Measurements from ENCODE around the gene COL18A1. TPM values are rescaled to one million over a fixed set of nuclear protein-coding genes. Genes with fewer than 3 reads are reported as not detected.

Gene COL18A1
- polyA plus RNA-seq, 6 donors from 2014 or later, result 0.13 to 0.49 (median 0.21) TPM

DNA sequence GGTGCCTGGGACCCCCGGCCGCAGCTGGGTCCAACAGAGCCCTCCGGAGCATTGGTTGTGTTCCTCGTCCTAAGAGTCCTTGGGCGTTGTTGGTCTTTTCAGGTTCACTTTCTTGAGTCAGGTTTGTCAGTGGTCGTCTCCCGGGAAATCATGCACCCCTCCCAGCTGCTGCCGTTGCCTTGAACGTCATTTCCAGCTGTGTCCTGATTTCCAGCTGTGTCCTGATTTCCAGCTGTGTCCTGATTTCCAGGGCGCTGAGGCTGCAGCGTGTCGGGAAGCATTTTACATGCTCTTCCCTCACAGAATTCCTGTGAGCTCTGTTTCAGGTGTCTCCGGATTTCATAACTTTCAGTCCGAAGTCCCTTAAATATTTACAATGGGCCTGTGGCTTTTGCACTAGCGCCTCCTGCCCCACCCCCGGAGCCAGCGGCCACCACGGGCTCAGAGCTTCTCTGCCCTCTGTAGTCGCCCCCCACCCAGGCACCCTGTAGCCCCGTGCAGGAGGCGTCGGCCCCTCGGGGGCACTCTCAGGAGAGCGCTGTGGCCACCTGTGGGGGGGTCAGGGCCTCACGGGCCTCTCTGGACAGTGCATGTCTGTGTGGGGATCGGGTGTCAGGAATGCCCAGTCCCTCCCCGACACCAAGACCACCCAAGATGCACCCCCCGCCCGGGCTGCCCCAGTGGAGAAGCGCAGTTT is 66.7 kb downstream of the COL18A1 start:
- ATAC-seq (ENCODE audit: low read depth in 2 of 2), result no peak
- peaks cover 5 to 13% (median 8%) of the 10 kb centered on the region in 3 donors for H3K27me3 Mint-ChIP-seq
- no peak overlapping the region for H3K4me3 Mint-ChIP-seq
- DNase-seq, result no peak
- H3K9me3 Mint-ChIP-seq, result peaks cover 0 to 5% (median 0%) of the 10 kb centered on the region in 7 donors
- H3K27ac Mint-ChIP-seq, result no peak overlapping the region
- H3K36me3 Mint-ChIP-seq, result no peaks in the 10 kb centered on the region
- peaks cover 2 to 9% (median 4%) of the 10 kb centered on the region in 3 donors for H3K4me1 Mint-ChIP-seq

- Mint-ChIP-seq H3K4me1 (peaks cover 3 to 11% (median 9%) of the 10 kb centered on the region in 3 donors), H3K4me3 (no peak overlapping the region), H3K27me3 (peaks cover 5 to 8% (median 7%) of the 10 kb centered on the region in 3 donors), H3K9me3 (peaks cover 0 to 5% (median 0%) of the 10 kb centered on the region in 7 donors), H3K36me3 (no peaks in the 10 kb centered on the region), H3K27ac (no peak overlapping the region)
- no peak for ATAC-seq (ENCODE audit: low read depth in 2 of 2)
- DNase-seq, result no peak
Observed at GRCh38 chr21:45472445-45473365, 67.7 kb downstream of the COL18A1 start.

- no peak for DNase-seq
- Mint-ChIP-seq H3K4me3 (no peak overlapping the region), H3K27ac (peak overlapping the region in 2 of 6 donors; percentile 0 to 4), H3K4me1 (peaks cover 12 to 19% (median 19%) of the 10 kb centered on the region in 3 donors), H3K36me3 (no peaks in the 10 kb centered on the region), H3K9me3 (peaks cover 0 to 5% (median 0%) of the 10 kb centered on the region in 7 donors), H3K27me3 (peaks cover 5 to 8% (median 7%) of the 10 kb centered on the region in 3 donors)
- ATAC-seq (ENCODE audit: low read depth in 2 of 2), result no peak
Observed at GRCh38 chr21:45473496-45474322, 68.7 kb downstream of the COL18A1 start.

- Mint-ChIP-seq H3K4me1 (peaks cover 19 to 27% (median 23%) of the 10 kb centered on the region in 3 donors), H3K27ac (peak overlapping the region in 2 of 6 donors; percentile 0 to 42)
- no peak for ATAC-seq (ENCODE audit: low read depth in 2 of 2)
Observed at GRCh38 chr21:45474323-45474950, 69.5 kb downstream of the COL18A1 start.

GRCh38 chr21:45475004-45475685 is 70.2 kb downstream of the COL18A1 start:
- Mint-ChIP-seq H3K36me3 (no peaks in the 10 kb centered on the region), H3K4me1 (peaks cover 20 to 29% (median 24%) of the 10 kb centered on the region in 3 donors), H3K4me3 (peak overlapping the region in 1 of 8 donors; percentile 16), H3K9me3 (peaks cover 0 to 5% (median 0%) of the 10 kb centered on the region in 7 donors), H3K27ac (no peak overlapping the region), H3K27me3 (peaks cover 5 to 8% (median 7%) of the 10 kb centered on the region in 3 donors)
- ATAC-seq (ENCODE audit: low read depth in 2 of 2), result no peak
- no peak for DNase-seq

More at GRCh38 chr21:45474323-45474950, 69.5 kb downstream of the COL18A1 start:
- H3K27me3 Mint-ChIP-seq, result peaks cover 5 to 8% (median 7%) of the 10 kb centered on the region in 3 donors
- H3K4me3 Mint-ChIP-seq, result peak overlapping the region in 1 of 8 donors; percentile 54
- no peak for DNase-seq
- peaks cover 0 to 5% (median 0%) of the 10 kb centered on the region in 7 donors for H3K9me3 Mint-ChIP-seq
- H3K36me3 Mint-ChIP-seq, result no peaks in the 10 kb centered on the region

GRCh38 chr21:45475797-45476570 is 71.0 kb downstream of the COL18A1 start:
- no peaks in the 10 kb centered on the region for H3K36me3 Mint-ChIP-seq
- DNase-seq, result no peak
- H3K4me3 Mint-ChIP-seq, result peak overlapping the region in 4 of 8 donors; percentile 11 to 80 (median 41)
- ATAC-seq (ENCODE audit: low read depth in 2 of 2), result no peak
- peaks cover 20 to 29% (median 24%) of the 10 kb centered on the region in 3 donors for H3K4me1 Mint-ChIP-seq
- H3K9me3 Mint-ChIP-seq, result peaks cover 0 to 5% (median 0%) of the 10 kb centered on the region in 7 donors
- peaks cover 5 to 8% (median 7%) of the 10 kb centered on the region in 3 donors for H3K27me3 Mint-ChIP-seq
- peak overlapping the region in 3 of 6 donors; percentile 9 to 83 (median 18) for H3K27ac Mint-ChIP-seq

- peak overlapping the region in 6 of 8 donors; percentile 5 to 80 (median 38) for H3K4me3 Mint-ChIP-seq
- peaks cover 0 to 5% (median 0%) of the 10 kb centered on the region in 7 donors for H3K9me3 Mint-ChIP-seq
- H3K27me3 Mint-ChIP-seq, result peaks cover 5 to 8% (median 7%) of the 10 kb centered on the region in 3 donors
- no peaks in the 10 kb centered on the region for H3K36me3 Mint-ChIP-seq
- H3K27ac Mint-ChIP-seq, result peak overlapping the region in 4 of 6 donors; percentile 2 to 81 (median 14)
- no peak for DNase-seq
- no peak for ATAC-seq (ENCODE audit: low read depth in 2 of 2)
- H3K4me1 Mint-ChIP-seq, result peaks cover 20 to 29% (median 24%) of the 10 kb centered on the region in 3 donors
Observed at GRCh38 chr21:45476582-45476981, 71.6 kb downstream of the COL18A1 start.

GRCh38 chr21:45477176-45478114 is 72.5 kb downstream of the COL18A1 start:
- ATAC-seq (ENCODE audit: low read depth in 2 of 2), result no peak
- Mint-ChIP-seq H3K27ac (peak overlapping the region; percentile 58 to 96 (median 87)), H3K4me3 (peak overlapping the region; percentile 71 to 95 (median 88)), H3K27me3 (peaks cover 5 to 8% (median 7%) of the 10 kb centered on the region in 3 donors), H3K4me1 (peaks cover 20 to 29% (median 24%) of the 10 kb centered on the region in 3 donors), H3K9me3 (peaks cover 0 to 5% (median 0%) of the 10 kb centered on the region in 7 donors), H3K36me3 (no peaks in the 10 kb centered on the region)
- DNase-seq, result no peak

DNA sequence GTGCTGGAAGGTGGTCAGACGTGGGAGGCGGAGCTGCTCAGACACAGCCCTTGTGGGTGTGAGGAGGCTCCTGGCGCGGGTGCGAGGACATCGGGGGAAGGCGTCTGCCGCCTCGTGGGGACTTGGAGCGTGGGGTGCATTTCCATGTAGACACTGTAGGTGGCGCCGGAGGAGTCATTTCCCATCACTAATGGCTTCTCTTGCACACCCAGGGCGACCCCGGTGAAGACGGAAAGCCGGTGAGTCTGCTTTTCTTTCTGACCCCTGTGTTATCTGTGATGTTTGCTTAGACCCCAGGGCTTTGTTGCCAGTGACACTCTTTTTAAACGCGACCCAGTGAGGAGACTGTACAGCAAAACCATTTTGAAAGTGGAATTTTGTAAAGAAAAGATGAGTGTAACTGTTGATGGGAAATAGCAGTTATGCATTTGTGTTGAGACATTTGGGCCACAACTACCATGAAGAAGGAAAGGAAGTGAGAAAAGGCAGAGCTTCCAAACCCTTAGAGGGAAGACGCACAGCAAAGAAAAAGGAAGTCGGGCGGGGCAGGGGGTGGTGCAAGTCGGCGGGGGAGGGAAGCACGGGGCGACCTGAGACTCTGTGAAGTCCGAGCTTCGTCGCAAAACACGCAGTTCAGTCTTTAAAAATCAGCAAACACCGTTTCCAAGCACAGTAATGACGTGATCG is 73.3 kb downstream of the COL18A1 start:
- Mint-ChIP-seq H3K27ac (peak overlapping the region; percentile 58 to 96 (median 87)), H3K36me3 (no peaks in the 10 kb centered on the region), H3K4me3 (peak overlapping the region; percentile 71 to 95 (median 88)), H3K27me3 (peaks cover 5 to 8% (median 7%) of the 10 kb centered on the region in 3 donors), H3K4me1 (peaks cover 28 to 37% (median 28%) of the 10 kb centered on the region in 3 donors), H3K9me3 (peaks cover 0 to 5% (median 0%) of the 10 kb centered on the region in 7 donors)
- ATAC-seq (ENCODE audit: low read depth in 2 of 2) (peak; percentile 73), DNase-seq (peak; percentile 68)
